ENCODE results near the gene MARK2.

The MARK2 gene

DNA sequence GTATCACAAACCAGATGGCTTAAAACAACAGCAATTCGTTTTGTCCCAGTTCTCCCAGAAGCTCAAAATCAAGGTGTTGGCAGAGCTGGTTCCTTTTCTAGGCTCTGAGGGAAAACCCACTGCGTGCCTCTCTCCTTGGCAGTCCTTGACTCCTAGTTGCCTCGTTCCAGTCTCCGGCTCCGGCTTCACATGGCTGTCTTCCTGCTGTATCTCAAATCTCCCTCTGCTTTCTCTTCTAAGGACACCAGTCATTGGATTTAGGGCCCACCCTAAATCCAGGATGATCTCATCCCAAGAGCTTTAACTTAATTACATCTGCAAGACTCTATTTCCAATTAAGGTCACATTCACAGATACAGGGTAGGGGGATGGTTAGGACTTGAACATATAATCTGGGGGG lies 90.7 kb downstream of the MARK2 start:
- H3K27me3 ChIP-seq (ENCODE audit: insufficient read depth, low read length), result peaks cover 3% of the 10 kb centered on the region
- H3K9me3 ChIP-seq (ENCODE audit: low read length), result no peaks in the 10 kb centered on the region
- no peaks in the 10 kb centered on the region for H3K36me3 ChIP-seq (ENCODE audit: insufficient read depth, low read length)
- H3K4me3 ChIP-seq (ENCODE audit: low read length), result no peak overlapping the region
- H3K4me1 ChIP-seq (ENCODE audit: insufficient read depth, low read length), result no peaks in the 10 kb centered on the region
- no peak overlapping the region for H2AFZ ChIP-seq (ENCODE audit: low read depth, low read length)

DNA sequence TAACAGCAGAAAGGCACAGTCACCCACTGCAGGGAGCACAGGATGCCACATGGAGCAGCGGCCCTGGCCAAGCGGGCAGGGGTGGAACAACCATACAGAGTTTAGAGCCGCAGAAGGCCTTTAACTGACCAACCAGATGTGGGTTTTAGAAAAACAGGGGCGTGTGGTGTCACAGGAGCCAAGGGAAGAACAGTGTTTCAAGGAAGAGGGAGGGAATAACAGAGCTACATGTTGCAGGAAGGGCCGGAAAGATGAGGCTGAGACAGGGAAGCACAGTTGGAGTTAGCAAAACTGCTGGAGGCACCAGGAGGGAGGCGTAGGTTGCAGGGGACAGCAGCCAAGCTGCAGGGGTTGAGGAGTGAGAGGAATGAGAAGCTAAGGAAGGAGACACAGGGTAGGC lies 92.1 kb downstream of the MARK2 start:
- Histone ChIP-seq H3K9me3 (ENCODE audit: low read length) (no peaks in the 10 kb centered on the region), H3K4me3 (ENCODE audit: low read length) (no peak overlapping the region), H3K36me3 (ENCODE audit: insufficient read depth, low read length) (no peaks in the 10 kb centered on the region), H3K27me3 (ENCODE audit: insufficient read depth, low read length) (peaks cover 3% of the 10 kb centered on the region), H2AFZ (ENCODE audit: low read depth, low read length) (no peak overlapping the region), H3K4me1 (ENCODE audit: insufficient read depth, low read length) (no peaks in the 10 kb centered on the region)

DNA sequence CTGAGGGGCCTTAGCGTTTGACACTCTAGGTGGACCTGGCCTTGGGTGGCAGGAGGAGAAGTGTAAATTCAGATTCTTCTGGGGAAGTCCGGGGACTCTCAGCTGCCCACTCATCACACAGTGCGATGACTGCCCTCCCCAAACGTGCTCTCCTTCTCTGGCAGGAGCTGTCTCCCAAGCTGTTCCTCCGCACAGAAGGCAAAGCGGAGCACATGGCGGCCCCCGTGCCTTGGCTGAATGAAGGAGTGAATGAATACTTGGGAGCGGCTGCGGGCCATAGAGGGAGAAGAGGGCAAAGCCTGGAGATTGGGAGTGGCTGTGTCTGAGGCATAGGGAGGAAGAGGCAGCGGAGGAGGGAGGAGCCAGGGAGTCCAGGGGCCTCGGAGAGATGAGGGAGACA lies 93.0 kb downstream of the MARK2 start:
- H3K4me3 ChIP-seq (ENCODE audit: low read length), result no peak overlapping the region

DNA sequence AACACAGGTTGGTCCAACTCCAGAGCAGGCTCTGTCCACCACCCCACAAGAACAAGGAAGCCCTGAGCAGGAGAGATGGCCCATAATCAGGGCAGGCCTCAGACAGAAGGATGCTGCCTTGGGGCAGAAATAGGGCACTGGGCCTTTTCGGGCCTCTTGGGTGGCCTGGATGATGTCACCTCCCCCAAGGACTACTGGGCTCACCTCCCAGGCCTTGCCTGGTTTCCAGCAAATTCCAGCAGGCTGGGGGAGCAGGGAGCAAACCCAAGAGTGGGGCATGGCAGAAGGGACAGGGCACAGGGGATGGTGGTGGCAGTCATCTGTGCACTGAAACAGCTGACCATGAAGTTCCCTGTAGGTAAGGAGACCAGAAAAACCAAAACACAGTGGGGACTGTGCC lies 94.5 kb downstream of the MARK2 start:
- Histone ChIP-seq H3K4me3 (ENCODE audit: low read length) (no peak overlapping the region), H2AFZ (ENCODE audit: low read depth, low read length) (no peak overlapping the region), H3K27me3 (ENCODE audit: insufficient read depth, low read length) (no peaks in the 10 kb centered on the region), H3K9me3 (ENCODE audit: low read length) (no peaks in the 10 kb centered on the region), H3K36me3 (ENCODE audit: insufficient read depth, low read length) (no peaks in the 10 kb centered on the region), H3K4me1 (ENCODE audit: insufficient read depth, low read length) (peaks cover 5% of the 10 kb centered on the region)

More for the DNA sequence above, 93.0 kb downstream of the MARK2 start:
- Histone ChIP-seq H3K9me3 (ENCODE audit: low read length) (no peaks in the 10 kb centered on the region), H3K27me3 (ENCODE audit: insufficient read depth, low read length) (peaks cover 3% of the 10 kb centered on the region), H3K36me3 (ENCODE audit: insufficient read depth, low read length) (no peaks in the 10 kb centered on the region), H2AFZ (ENCODE audit: low read depth, low read length) (no peak overlapping the region), H3K4me1 (ENCODE audit: insufficient read depth, low read length) (no peaks in the 10 kb centered on the region)

DNA sequence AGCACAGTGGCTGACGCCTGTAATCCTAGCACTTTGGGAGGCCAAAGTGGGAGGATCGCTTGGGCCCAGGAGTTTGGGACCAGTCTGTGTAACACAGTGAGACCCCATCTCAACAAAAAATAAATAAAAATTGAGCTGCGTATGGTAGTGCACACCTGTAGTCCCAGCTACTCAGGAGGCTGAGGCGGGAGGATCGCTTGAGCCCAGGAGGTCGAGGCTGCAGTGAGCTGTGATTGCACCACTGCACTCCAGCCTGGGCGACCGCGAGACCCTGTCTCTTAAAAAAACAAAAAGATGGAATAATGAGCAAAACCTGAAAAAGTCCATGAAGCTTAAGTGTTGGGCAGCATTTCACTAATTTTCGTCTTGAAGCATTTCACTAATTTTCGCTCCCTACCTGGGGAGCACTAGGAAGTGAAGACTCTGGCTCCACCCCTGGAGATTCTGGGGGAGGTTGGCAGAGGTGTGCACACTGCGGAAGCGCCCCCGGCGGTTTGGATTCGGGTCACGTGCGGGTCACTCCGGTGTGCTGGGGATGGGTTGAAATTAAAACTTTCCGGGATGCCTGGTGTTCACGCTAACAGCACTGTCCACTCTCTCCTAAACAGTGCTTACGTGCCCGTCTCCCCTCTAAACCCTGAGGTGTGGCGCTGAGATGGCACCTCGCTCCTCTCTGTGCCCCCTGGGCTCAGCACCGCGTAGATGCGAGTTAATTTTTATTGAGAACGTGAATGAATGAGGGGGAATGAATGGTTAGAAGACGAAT lies 99.0 kb downstream of the MARK2 start:
- Histone ChIP-seq H3K27me3 (ENCODE audit: insufficient read depth, low read length) (no peaks in the 10 kb centered on the region), H3K4me3 (ENCODE audit: low read length) (peak overlapping the region; percentile 63), H3K4me1 (ENCODE audit: insufficient read depth, low read length) (peaks cover 14% of the 10 kb centered on the region), H3K9me3 (ENCODE audit: low read length) (no peaks in the 10 kb centered on the region), H3K36me3 (ENCODE audit: insufficient read depth, low read length) (no peaks in the 10 kb centered on the region), H2AFZ (ENCODE audit: low read depth, low read length) (peak overlapping the region; percentile 98)

DNA sequence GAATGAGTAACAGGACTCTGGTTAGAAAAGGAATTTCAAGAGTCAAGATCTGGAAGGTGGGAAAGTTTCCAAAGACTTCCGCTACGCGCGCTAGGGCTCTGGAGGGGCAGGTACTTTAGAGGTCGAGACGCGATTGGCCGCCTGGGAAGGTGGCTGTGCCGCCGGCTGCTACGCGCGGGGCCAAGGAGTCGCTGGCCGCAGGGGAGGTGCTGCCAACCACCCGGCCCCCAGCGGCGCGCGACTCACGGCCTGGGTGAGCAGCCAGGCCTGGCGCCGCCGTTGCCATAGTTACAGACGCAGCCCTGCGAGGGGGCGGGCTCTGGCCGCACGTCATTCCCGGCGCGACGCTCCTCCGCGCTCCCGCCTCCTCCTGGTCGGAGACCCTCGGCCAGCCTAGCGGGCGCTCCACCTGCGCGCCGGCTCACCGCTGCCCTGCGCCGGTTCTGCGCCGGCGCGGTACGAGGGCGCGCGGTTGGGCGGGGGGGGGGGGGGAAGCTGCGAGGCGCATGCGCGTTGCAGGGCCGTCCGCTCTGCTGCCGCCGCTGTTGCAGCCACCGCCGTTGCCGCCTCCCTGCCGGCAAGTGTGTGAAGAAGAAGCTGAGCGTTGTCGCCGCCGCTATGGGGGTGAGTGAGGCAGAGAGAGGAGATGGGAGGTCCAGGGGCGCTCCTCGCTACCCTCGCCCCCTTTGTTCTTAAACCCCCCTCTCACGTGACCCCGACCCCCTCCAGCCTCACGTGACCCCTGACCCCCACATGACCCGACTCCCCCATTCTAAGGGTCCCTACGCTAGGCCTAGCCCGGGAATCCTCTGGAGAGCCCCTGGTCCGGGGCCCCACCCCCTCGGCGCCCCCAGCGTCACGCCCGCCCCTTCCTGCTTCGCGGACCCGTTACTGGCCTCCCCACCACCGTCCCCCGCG lies 99.8 kb downstream of the MARK2 start, which contains the start of gene NAA40:
Gene NAA40, plus strand, starts transcription at position 524 of the 918 bp plus-strand sequence. Its CDS starts 95 bp downstream, at position 619.
- H3K27me3 ChIP-seq (ENCODE audit: insufficient read depth, low read length), result no peaks in the 10 kb centered on the region
- peaks cover 14% of the 10 kb centered on the region for H3K4me1 ChIP-seq (ENCODE audit: insufficient read depth, low read length)
- H3K9me3 ChIP-seq (ENCODE audit: low read length), result no peaks in the 10 kb centered on the region
- H3K4me3 ChIP-seq (ENCODE audit: low read length), result peak within 1 kb of the TSS; percentile 88
- H3K36me3 ChIP-seq (ENCODE audit: insufficient read depth, low read length), result no peaks in the 10 kb centered on the region
- peak within 1 kb of the TSS; percentile 98 for H2AFZ ChIP-seq (ENCODE audit: low read depth, low read length)

DNA sequence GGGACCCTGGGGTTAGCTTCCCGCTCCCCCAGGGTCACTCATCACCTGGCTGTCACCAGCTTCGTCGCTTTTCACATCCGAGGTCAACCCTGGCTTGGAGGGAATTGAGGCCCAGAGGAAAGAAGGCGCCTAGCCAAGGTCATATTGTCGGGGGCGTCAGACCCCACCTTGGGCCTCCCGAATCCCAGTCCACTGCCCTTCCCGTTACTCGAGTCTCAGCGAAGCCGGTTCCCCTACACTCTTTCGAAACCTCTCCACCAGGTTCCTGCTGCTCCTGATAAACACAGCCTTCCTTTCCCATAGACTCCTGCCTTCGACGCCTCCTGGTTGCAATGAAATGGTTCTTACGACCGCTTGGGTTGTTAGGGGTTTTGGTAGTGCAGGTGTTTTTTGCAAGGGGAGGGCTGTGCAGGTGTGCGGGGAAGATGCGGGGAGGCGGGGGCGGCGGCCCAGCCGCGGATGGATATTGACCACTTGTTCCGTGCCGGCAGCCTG lies 100.5 kb downstream of the MARK2 start:
- H3K4me3 ChIP-seq (ENCODE audit: low read length), result peak overlapping the region; percentile 88
- H3K4me1 ChIP-seq (ENCODE audit: insufficient read depth, low read length), result peaks cover 14% of the 10 kb centered on the region
- H3K9me3 ChIP-seq (ENCODE audit: low read length), result no peaks in the 10 kb centered on the region
- no peak overlapping the region for H2AFZ ChIP-seq (ENCODE audit: low read depth, low read length)
- H3K27me3 ChIP-seq (ENCODE audit: insufficient read depth, low read length), result no peaks in the 10 kb centered on the region
- no peaks in the 10 kb centered on the region for H3K36me3 ChIP-seq (ENCODE audit: insufficient read depth, low read length)

DNA sequence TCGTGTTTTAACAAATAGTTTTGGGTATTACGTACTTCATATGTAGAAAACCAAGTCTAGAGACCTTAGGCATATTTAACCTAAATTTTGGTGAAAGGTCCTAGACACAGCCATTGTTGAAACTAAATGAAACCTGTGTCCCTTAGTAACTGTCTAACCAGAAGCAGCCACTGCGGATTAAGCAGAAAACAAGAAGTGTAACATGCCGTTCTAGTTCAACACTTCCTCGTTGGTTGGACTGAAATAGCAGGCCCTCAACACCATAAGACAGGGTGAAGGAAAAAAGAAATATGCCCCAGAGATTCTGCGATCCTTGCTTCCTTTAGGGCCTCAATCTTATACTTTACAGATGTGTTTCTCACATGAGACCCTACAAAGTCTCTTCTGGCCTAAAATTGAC lies 101.9 kb downstream of the MARK2 start:
- Histone ChIP-seq H3K36me3 (ENCODE audit: insufficient read depth, low read length) (no peaks in the 10 kb centered on the region), H3K27me3 (ENCODE audit: insufficient read depth, low read length) (no peaks in the 10 kb centered on the region), H3K4me3 (ENCODE audit: low read length) (no peak overlapping the region), H2AFZ (ENCODE audit: low read depth, low read length) (no peak overlapping the region), H3K4me1 (ENCODE audit: insufficient read depth, low read length) (peaks cover 24% of the 10 kb centered on the region), H3K9me3 (ENCODE audit: low read length) (no peaks in the 10 kb centered on the region)

DNA sequence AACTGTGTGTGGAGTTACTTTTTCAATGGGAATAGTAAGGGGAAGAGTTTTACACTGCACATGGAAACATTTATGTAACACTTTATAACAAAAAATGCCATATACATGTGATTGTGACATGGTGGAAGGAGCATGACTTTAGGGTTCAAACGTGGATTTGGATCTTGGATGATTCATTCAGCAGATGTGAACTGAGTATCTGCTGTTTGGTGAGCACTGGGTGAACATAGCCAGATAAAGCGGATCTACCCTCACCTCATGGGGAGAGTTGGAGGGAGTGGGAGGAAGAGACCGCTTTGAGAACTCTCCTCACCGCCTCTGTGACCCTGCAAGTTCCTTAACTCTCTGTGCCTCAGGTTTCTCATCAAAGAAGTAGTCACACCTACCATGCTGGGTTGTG lies 103.0 kb downstream of the MARK2 start:
- H3K36me3 ChIP-seq (ENCODE audit: insufficient read depth, low read length), result peaks cover 5% of the 10 kb centered on the region
- peaks cover 24% of the 10 kb centered on the region for H3K4me1 ChIP-seq (ENCODE audit: insufficient read depth, low read length)
- H3K27me3 ChIP-seq (ENCODE audit: insufficient read depth, low read length), result no peaks in the 10 kb centered on the region
- H3K9me3 ChIP-seq (ENCODE audit: low read length), result no peaks in the 10 kb centered on the region
- H3K4me3 ChIP-seq (ENCODE audit: low read length), result no peak overlapping the region
- H2AFZ ChIP-seq (ENCODE audit: low read depth, low read length), result no peak overlapping the region

DNA sequence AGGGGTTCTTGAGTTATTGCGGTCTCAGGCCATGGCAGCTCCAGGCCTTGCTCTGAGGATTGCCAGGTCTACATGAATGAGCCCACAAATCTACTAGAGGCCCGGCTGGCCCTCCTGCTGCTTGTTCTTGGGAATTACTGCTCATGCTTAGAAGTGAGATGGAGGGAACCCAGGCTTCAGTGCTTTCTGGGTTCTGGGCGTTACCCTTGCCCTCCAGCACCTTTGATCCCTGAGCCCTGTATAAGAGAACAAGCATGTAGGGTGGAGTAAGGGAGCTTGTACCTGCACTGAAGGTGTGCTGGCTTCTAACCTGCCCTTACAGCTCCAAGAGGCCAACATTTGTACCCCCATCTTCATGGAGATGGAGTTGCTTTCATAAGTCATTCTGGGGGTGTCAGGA lies 103.9 kb downstream of the MARK2 start:
- H3K4me3 ChIP-seq (ENCODE audit: low read length), result no peak overlapping the region
- H3K4me1 ChIP-seq (ENCODE audit: insufficient read depth, low read length), result peaks cover 23% of the 10 kb centered on the region
- no peaks in the 10 kb centered on the region for H3K27me3 ChIP-seq (ENCODE audit: insufficient read depth, low read length)
- H3K9me3 ChIP-seq (ENCODE audit: low read length), result no peaks in the 10 kb centered on the region
- no peak overlapping the region for H2AFZ ChIP-seq (ENCODE audit: low read depth, low read length)
- peaks cover 5% of the 10 kb centered on the region for H3K36me3 ChIP-seq (ENCODE audit: insufficient read depth, low read length)

DNA sequence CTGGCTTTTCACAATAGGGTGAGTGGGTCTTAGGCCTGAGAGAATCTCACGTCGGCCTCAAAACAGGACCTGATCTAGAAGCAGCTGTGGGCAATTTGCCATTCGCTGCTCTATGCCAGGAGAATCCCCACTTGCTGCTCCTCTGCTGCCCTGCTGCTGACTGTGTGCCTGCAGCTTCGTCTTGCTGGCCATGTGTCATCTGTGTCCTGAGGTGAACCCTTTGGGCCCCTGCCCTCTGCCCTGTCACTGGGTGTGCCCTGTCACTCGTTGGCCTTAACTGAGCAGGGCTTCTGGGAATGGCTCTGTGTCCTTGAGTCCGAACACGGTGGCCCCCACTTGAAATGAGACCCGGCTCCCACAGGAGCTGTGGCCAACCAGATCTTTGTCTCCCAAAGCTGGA lies 106.1 kb downstream of the MARK2 start:
- Histone ChIP-seq H3K36me3 (ENCODE audit: insufficient read depth, low read length) (peaks cover 15% of the 10 kb centered on the region), H3K4me1 (ENCODE audit: insufficient read depth, low read length) (peaks cover 13% of the 10 kb centered on the region), H3K27me3 (ENCODE audit: insufficient read depth, low read length) (no peaks in the 10 kb centered on the region), H2AFZ (ENCODE audit: low read depth, low read length) (no peak overlapping the region), H3K9me3 (ENCODE audit: low read length) (no peaks in the 10 kb centered on the region), H3K4me3 (ENCODE audit: low read length) (no peak overlapping the region)

DNA sequence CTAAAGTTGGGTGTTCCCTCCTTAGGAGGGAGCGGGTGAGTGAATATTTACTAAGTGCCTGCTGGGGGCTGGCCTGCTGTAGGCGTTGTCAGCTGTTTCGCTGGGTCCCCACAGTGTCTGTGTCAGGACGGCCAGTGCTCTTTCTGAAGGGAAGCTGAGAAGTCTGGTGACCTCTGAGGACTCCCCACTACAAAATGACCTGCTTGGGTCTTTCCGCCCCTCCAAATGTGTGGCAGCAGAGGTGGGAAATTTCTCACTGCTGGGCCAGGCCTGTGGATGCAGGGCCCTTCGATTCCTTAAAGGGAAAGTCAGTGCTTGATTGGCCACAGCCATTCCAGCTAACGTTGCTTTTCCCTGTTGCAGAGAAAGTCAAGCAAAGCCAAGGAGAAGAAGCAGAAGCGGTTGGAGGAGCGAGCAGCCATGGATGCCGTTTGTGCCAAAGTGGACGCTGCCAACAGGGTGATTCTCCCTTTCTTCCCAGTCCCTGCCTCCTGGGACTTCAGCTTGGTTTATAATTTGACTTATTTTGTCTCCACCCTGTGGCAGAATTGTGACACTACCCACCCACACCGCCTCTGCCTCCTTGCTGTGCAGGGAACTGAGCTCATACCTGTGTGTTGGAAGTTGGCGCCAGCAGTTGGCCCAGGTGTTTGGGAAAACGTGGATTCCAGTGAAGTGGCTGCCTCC lies 106.7 kb downstream of the MARK2 start:
- no peak overlapping the region for H3K4me3 ChIP-seq (ENCODE audit: low read length)
- peaks cover 15% of the 10 kb centered on the region for H3K36me3 ChIP-seq (ENCODE audit: insufficient read depth, low read length)
- peaks cover 10% of the 10 kb centered on the region for H3K4me1 ChIP-seq (ENCODE audit: insufficient read depth, low read length)
- H2AFZ ChIP-seq (ENCODE audit: low read depth, low read length), result no peak overlapping the region
- no peaks in the 10 kb centered on the region for H3K9me3 ChIP-seq (ENCODE audit: low read length)
- no peaks in the 10 kb centered on the region for H3K27me3 ChIP-seq (ENCODE audit: insufficient read depth, low read length)

Data from neuron (in vitro differentiated cells).